CD4-positive, alpha-beta memory T cell (primary cell): ENCODE results near the gene LRFN4. TPM values are rescaled to one million over a fixed set of nuclear protein-coding genes. Genes with fewer than 3 reads are reported as not detected.

Source experiments
- CTCF ChIA-PET: fragments of 350-600 bp; sonication (Branson Sonifier 250); formaldehyde crosslinking; loops from one replicate; lab custom pipeline; 2021; ENCODE audit warnings: inconsistent platforms; ENCODE audit not compliant: partially characterized antibody; lab: Charles Lee
- POLR2A ChIA-PET: fragments of 350-600 bp; sonication (Branson Sonifier 250); formaldehyde crosslinking; loops from one replicate; lab custom pipeline; 2021; ENCODE audit not compliant: partially characterized antibody; lab: Charles Lee
- DNase-seq, 5 donors: peaks; one replicate each; pipeline versions ENCODE4 v3.0.0 to v3.0.0-alpha.2; 2020 to 2022; ENCODE audit warnings: mixed read lengths in 1 of 5
- H3K27ac ChIP-seq: one replicate; pipeline ENCODE4 v1.7.0; 2013; ENCODE audit warnings: low read depth, low read length
- H3K27me3 ChIP-seq: 2 replicates; pipeline ENCODE4 v1.7.0; 2013; ENCODE audit warnings: mild to moderate bottlenecking, low read length, moderate library complexity; ENCODE audit not compliant: insufficient read depth
- H3K36me3 ChIP-seq: 2 replicates; pipeline ENCODE4 v1.7.0; 2013; ENCODE audit warnings: mild to moderate bottlenecking, low read length, moderate library complexity; ENCODE audit not compliant: insufficient read depth
- H3K4me1 ChIP-seq: 2 replicates; pipeline ENCODE4 v1.7.0; 2013; ENCODE audit warnings: mild to moderate bottlenecking, low read length, moderate library complexity; ENCODE audit not compliant: insufficient read depth
- H3K4me3 ChIP-seq, 2 donors: one replicate each; pipeline ENCODE4 v1.7.0; 2013; ENCODE audit warnings: low read length in 2 of 2, mild to moderate bottlenecking in 1 of 2
- H3K9me3 ChIP-seq, 2 donors: one replicate each; pipeline ENCODE4 v1.7.0; 2013; ENCODE audit warnings: low read length in 2 of 2, control low read depth in 1 of 2; ENCODE audit not compliant: control insufficient read depth in 1 of 2
- H3K27ac Mint-ChIP-seq, 7 donors: one replicate each; pipeline ENCODE4 v1.8.0; 2020 to 2021; ENCODE audit warnings: mixed read lengths in 7 of 7, mild to moderate bottlenecking in 6 of 7, inconsistent platforms in 3 of 7, moderate library complexity in 3 of 7
- H3K27me3 Mint-ChIP-seq, 2 donors: one replicate each; pipeline ENCODE4 v1.8.0; 2020 to 2021; ENCODE audit warnings: mixed read lengths in 2 of 2
- H3K36me3 Mint-ChIP-seq, 2 donors: one replicate each; pipeline ENCODE4 v1.8.0; 2020 to 2021; ENCODE audit warnings: mixed read lengths in 2 of 2, inconsistent platforms in 1 of 2, mild to moderate bottlenecking in 1 of 2
- H3K4me1 Mint-ChIP-seq, 4 donors: one replicate each; pipeline ENCODE4 v1.8.0; 2020 to 2021; ENCODE audit warnings: mixed read lengths in 4 of 4, mild to moderate bottlenecking in 1 of 4
- H3K4me3 Mint-ChIP-seq, 8 donors: one replicate each; pipeline ENCODE4 v1.8.0; 2020 to 2021; ENCODE audit warnings: mixed read lengths in 8 of 8, mild to moderate bottlenecking in 7 of 8, moderate library complexity in 6 of 8, inconsistent platforms in 3 of 8
- H3K9me3 Mint-ChIP-seq, 8 donors: one replicate each; pipeline ENCODE4 v1.8.0; 2020 to 2021; ENCODE audit warnings: mixed read lengths in 8 of 8, mild to moderate bottlenecking in 5 of 8, inconsistent platforms in 3 of 8, moderate library complexity in 1 of 8
- intact Hi-C: fragments of 100-400 bp; cut with micrococcal nuclease; formaldehyde crosslinking; loops from one replicate; pipeline ENCODE4 v1.15.1; 2023
- polyA plus RNA-seq, 2 donors: library from polyadenylated mRNA; unstranded; fragments of 300-500 nt; fragmentation: Illumina TruSeq; gene quantifications; one replicate each; pipeline ENCODE4 v1.2.3, GENCODE V29; 2021
- total RNA-seq, 2 experiments: library from RNA; stranded (reverse); gene quantifications; one replicate each; pipeline ENCODE4 v1.2.3, GENCODE V29; 2021

Gene LRFN4
- total and polyA plus RNA-seq, 4 experiments from 2014 or later, result 0.42 to 5.3 (median 4.0) TPM

DNA sequence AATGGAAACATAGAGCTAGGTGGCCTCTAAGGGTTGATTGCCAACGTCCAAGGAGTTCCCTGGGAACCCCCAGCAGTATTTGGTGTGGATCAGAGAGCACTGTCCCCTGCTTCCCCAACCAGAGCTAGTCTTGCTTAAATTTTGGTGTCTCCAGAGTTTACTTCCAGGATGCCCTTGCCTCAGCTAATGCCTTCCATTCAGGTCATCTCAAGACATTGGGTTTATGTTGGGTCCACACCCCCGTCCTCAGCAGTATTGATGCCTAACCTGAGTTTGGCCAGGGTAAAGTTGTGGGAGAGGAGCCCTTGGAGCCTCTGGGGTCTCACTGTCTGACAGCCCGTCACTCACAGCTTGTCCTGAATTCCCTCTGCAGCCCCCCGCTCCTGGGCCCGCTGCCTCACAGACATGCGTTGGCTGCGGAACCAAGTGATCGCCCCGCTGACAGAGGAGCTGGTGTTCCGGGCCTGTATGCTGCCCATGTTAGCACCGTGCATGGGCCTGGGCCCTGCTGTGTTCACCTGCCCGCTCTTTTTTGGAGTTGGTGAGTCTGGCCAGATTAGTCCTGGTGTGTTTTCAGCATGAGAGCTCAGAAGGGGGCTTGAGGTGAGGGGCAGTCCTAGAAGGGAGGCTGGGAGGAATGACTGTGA lies 12.2 kb upstream of the LRFN4 start:
- Mint-ChIP-seq H3K9me3 (peaks cover 0 to 5% (median 0%) of the 10 kb centered on the region in 8 donors), H3K4me3 (peak overlapping the region; percentile 84 to 93 (median 92)), H3K27me3 (no peaks in the 10 kb centered on the region), H3K36me3 (peaks cover 6 to 41% of the 10 kb centered on the region in 2 donors), H3K4me1 (peaks cover 28 to 47% (median 37%) of the 10 kb centered on the region in 4 donors), H3K27ac (peak overlapping the region; percentile 89 to 97 (median 94))
- Histone ChIP-seq H3K36me3 (peaks cover 7% of the 10 kb centered on the region), H3K27ac (peak overlapping the region; percentile 97), H3K4me3 (peak overlapping the region; percentile 88 to 96), H3K27me3 (no peaks in the 10 kb centered on the region), H3K9me3 (no peaks in the 10 kb centered on the region), H3K4me1 (peaks cover 42% of the 10 kb centered on the region)
- peak in 1 of 5 donors; percentile 35 for DNase-seq
- CTCF ChIA-PET, result interaction anchor here (1.1 to 1.6 kb wide), 3 partner anchors 11 to 267 kb away, joined by 3 to 4 read pairs (median 3); no protein-coding TSS in a partner anchor
- POLR2A ChIA-PET, result interaction anchor here (0.6 to 6.0 kb wide), 8 partner anchors 9 to 533 kb away, joined by 3 to 122 read pairs (median 6); partner anchors contain the start of genes ACTN3, DPP3 and ZDHHC24
- intact Hi-C loops, result no loop called here

GRCh38 chr11:66845143-66845875 lies 11.6 kb upstream of the LRFN4 start:
- CTCF ChIA-PET, result interaction anchor here (1.5 kb wide), 1 partner anchor 267 kb away, joined by 3 read pairs; no protein-coding TSS in a partner anchor
- Mint-ChIP-seq H3K27me3 (no peaks in the 10 kb centered on the region), H3K36me3 (peaks cover 2 to 37% of the 10 kb centered on the region in 2 donors), H3K9me3 (peaks cover 0 to 2% (median 0%) of the 10 kb centered on the region in 8 donors), H3K4me1 (peaks cover 24 to 40% (median 31%) of the 10 kb centered on the region in 4 donors), H3K27ac (peak overlapping the region in 5 of 7 donors; percentile 43 to 91 (median 65)), H3K4me3 (peak overlapping the region; percentile 17 to 93 (median 87))
- POLR2A ChIA-PET, result interaction anchor here (0.7 to 6.0 kb wide), 3 partner anchors 9 to 534 kb away, joined by 3 to 122 read pairs (median 15); partner anchors contain the start of gene DPP3
- intact Hi-C loops, result no loop called here
- Histone ChIP-seq H3K4me3 (no peak overlapping the region), H3K27me3 (no peaks in the 10 kb centered on the region), H3K9me3 (no peaks in the 10 kb centered on the region), H3K36me3 (peaks cover 7% of the 10 kb centered on the region), H3K27ac (no peak overlapping the region), H3K4me1 (peaks cover 35% of the 10 kb centered on the region)
- DNase-seq, result peak in 1 of 5 donors; percentile 36

- no peak overlapping the region for H3K27ac ChIP-seq
- peak overlapping the region in 2 of 7 donors; percentile 75 to 91 for H3K27ac Mint-ChIP-seq
- intact Hi-C loops, result no loop called here
- H3K4me1 Mint-ChIP-seq, result peaks cover 18 to 34% (median 26%) of the 10 kb centered on the region in 4 donors
- no peaks in the 10 kb centered on the region for H3K27me3 ChIP-seq
- H3K4me3 ChIP-seq, result no peak overlapping the region
- H3K9me3 Mint-ChIP-seq, result peaks cover 0 to 2% (median 0%) of the 10 kb centered on the region in 8 donors
- peak overlapping the region in 2 of 8 donors; percentile 26 to 84 for H3K4me3 Mint-ChIP-seq
- CTCF ChIA-PET, result interaction anchor here (0.8 to 1.5 kb wide), 2 partner anchors 10 to 268 kb away, joined by 3 read pairs; no protein-coding TSS in a partner anchor
- peaks cover 0 to 31% of the 10 kb centered on the region in 2 donors for H3K36me3 Mint-ChIP-seq
- no peak for DNase-seq
- H3K9me3 ChIP-seq, result no peaks in the 10 kb centered on the region
- H3K36me3 ChIP-seq, result peaks cover 7% of the 10 kb centered on the region
- POLR2A ChIA-PET, result interaction anchor here (6.0 kb wide), 1 partner anchor 8 kb away, joined by 122 read pairs; no protein-coding TSS in a partner anchor
- peaks cover 30% of the 10 kb centered on the region for H3K4me1 ChIP-seq
- no peaks in the 10 kb centered on the region for H3K27me3 Mint-ChIP-seq
Measured at GRCh38 chr11:66845876-66846212, 11.0 kb upstream of the LRFN4 start.

- CTCF ChIA-PET, result interaction anchor here (0.8 kb wide), 1 partner anchor 9 kb away, joined by 3 read pairs; no protein-coding TSS in a partner anchor
- Histone ChIP-seq H3K4me1 (peaks cover 21% of the 10 kb centered on the region), H3K27me3 (no peaks in the 10 kb centered on the region), H3K27ac (no peak overlapping the region), H3K36me3 (peaks cover 7% of the 10 kb centered on the region), H3K4me3 (no peak overlapping the region), H3K9me3 (no peaks in the 10 kb centered on the region)
- Mint-ChIP-seq H3K27ac (peak overlapping the region in 2 of 7 donors; percentile 35 to 36), H3K9me3 (peaks cover 0 to 2% (median 0%) of the 10 kb centered on the region in 8 donors), H3K27me3 (no peaks in the 10 kb centered on the region), H3K36me3 (peaks cover 0 to 31% of the 10 kb centered on the region in 2 donors), H3K4me1 (peaks cover 13 to 32% (median 21%) of the 10 kb centered on the region in 4 donors), H3K4me3 (peak overlapping the region in 3 of 8 donors; percentile 17 to 54 (median 49))
- POLR2A ChIA-PET, result interaction anchor here (6.0 kb wide), 1 partner anchor 7 kb away, joined by 122 read pairs; no protein-coding TSS in a partner anchor
- no peak for DNase-seq
- intact Hi-C loops, result no loop called here
Measured at GRCh38 chr11:66846671-66847091, 10.2 kb upstream of the LRFN4 start.

GRCh38 chr11:66847461-66848232 lies 9.2 kb upstream of the LRFN4 start:
- Mint-ChIP-seq H3K27me3 (no peaks in the 10 kb centered on the region), H3K9me3 (peaks cover 0 to 2% (median 0%) of the 10 kb centered on the region in 8 donors), H3K36me3 (peaks cover 0 to 26% of the 10 kb centered on the region in 2 donors), H3K27ac (peak overlapping the region in 1 of 7 donors; percentile 78), H3K4me1 (peaks cover 8 to 28% (median 18%) of the 10 kb centered on the region in 4 donors), H3K4me3 (no peak overlapping the region)
- intact Hi-C loops, result no loop called here
- CTCF ChIA-PET, result no interaction called here
- DNase-seq, result no peak
- Histone ChIP-seq H3K27ac (no peak overlapping the region), H3K4me1 (peaks cover 12% of the 10 kb centered on the region), H3K9me3 (no peaks in the 10 kb centered on the region), H3K27me3 (no peaks in the 10 kb centered on the region), H3K4me3 (no peak overlapping the region), H3K36me3 (peaks cover 7% of the 10 kb centered on the region)
- POLR2A ChIA-PET, result no interaction called here

DNA sequence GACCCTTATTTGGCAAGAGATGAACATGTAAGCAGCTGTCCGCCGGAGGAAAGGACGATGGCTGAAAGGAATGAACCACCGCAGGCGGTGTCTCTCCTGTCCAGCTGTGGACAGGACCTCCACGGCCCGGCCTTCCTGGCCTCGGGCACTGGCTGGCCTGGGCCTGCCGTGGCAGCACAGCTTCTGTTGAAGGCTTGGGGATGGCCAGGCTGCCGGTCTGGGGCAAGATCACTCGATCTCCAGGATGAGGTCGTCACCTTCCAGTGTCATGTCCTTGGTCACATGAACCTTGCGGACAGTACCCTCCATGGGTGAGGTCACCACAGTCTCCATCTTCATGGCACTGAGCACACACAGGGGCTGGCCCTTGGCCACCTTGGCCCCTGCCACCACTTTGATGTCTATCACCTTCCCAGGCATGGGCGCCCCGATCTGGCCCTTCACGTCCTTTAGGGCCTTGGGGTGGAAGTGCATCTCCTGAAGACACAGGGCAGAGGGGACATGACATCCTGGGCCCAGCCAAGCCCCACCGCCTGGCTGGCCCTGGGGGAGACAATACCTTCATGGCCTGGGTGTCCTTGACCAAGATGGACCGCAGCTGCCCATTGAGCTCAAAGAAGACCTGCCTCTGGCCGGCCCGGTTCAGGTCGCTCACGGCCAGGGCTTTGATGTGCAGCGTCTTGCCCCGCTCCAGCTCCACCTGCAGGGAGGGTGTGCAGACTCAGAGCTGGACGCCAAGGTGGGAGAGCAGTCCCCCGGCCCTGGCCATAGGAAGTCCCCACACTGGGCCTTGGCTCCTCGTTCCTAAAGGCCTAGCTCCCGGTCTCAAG lies 8.0 kb upstream of the LRFN4 start:
- Mint-ChIP-seq H3K27ac (no peak overlapping the region), H3K27me3 (no peaks in the 10 kb centered on the region), H3K36me3 (peaks cover 0 to 21% of the 10 kb centered on the region in 2 donors), H3K4me3 (no peak overlapping the region), H3K4me1 (peaks cover 7 to 29% (median 16%) of the 10 kb centered on the region in 4 donors), H3K9me3 (peaks cover 0 to 4% (median 0%) of the 10 kb centered on the region in 8 donors)
- Histone ChIP-seq H3K4me1 (peaks cover 10% of the 10 kb centered on the region), H3K36me3 (peaks cover 7% of the 10 kb centered on the region), H3K9me3 (no peaks in the 10 kb centered on the region), H3K27ac (no peak overlapping the region), H3K27me3 (no peaks in the 10 kb centered on the region), H3K4me3 (no peak overlapping the region)
- no peak for DNase-seq
- intact Hi-C loops, result no loop called here
- ChIA-PET POLR2A (no interaction called here), CTCF (no interaction called here)
